ENCODE data around the gene ANKS6. TPM values are rescaled to one million over a fixed set of nuclear protein-coding genes. Genes with fewer than 3 reads are reported as not detected.

Gene ANKS6
- total RNA-seq, 1 experiment from 2014 or later = 43.7 TPM

GRCh38 chr9:98791608-98792490 lies 4.5 kb downstream of the ANKS6 start:
- no peak for DNase-seq (ENCODE audit: low spot score)

GRCh38 chr9:98790842-98791607 lies 5.3 kb downstream of the ANKS6 start:
- peak; percentile 85 for DNase-seq (ENCODE audit: low spot score)

GRCh38 chr9:98790134-98790841 lies 6.1 kb downstream of the ANKS6 start:
- no peak for DNase-seq (ENCODE audit: low spot score)

GRCh38 chr9:98789483-98790133 lies 6.7 kb downstream of the ANKS6 start:
- DNase-seq (ENCODE audit: low spot score) = no peak

- DNase-seq (ENCODE audit: low spot score) = no peak
These were observed 8.5 kb downstream of the ANKS6 start for GRCh38 chr9:98787766-98788335.

GRCh38 chr9:98786750-98787510 lies 9.4 kb downstream of the ANKS6 start:
- no peak for DNase-seq (ENCODE audit: low spot score)

GRCh38 chr9:98784831-98785806 lies 11.2 kb downstream of the ANKS6 start:
- no peak for DNase-seq (ENCODE audit: low spot score)

GRCh38 chr9:98783518-98784226 lies 12.7 kb downstream of the ANKS6 start:
- DNase-seq (ENCODE audit: low spot score) = no peak

GRCh38 chr9:98781588-98782383 lies 14.6 kb downstream of the ANKS6 start:
- peak; percentile 72 for DNase-seq (ENCODE audit: low spot score)

GRCh38 chr9:98780059-98780749 lies 16.2 kb downstream of the ANKS6 start:
- DNase-seq (ENCODE audit: low spot score) = no peak

- DNase-seq (ENCODE audit: low spot score) = no peak
These were observed 17.4 kb downstream of the ANKS6 start for GRCh38 chr9:98778711-98779530.

GRCh38 chr9:98778251-98778650 lies 18.1 kb downstream of the ANKS6 start:
- DNase-seq (ENCODE audit: low spot score) = no peak

- DNase-seq (ENCODE audit: low spot score) = no peak
These were observed 18.7 kb downstream of the ANKS6 start for GRCh38 chr9:98777618-98778017.

GRCh38 chr9:98775831-98776441 lies 20.4 kb downstream of the ANKS6 start:
- peak; percentile 65 for DNase-seq (ENCODE audit: low spot score)

GRCh38 chr9:98774746-98775145 lies 21.6 kb downstream of the ANKS6 start:
- peak; percentile 39 for DNase-seq (ENCODE audit: low spot score)

- DNase-seq (ENCODE audit: low spot score) = no peak
These were observed 22.6 kb downstream of the ANKS6 start for GRCh38 chr9:98773721-98774120.

Data from HT-29 (cell line).